Loucy (cell line): ENCODE measurements around the gene JAG1.

Source experiments
- H2AFZ ChIP-seq: fragments of 200-600 bp; sonication (generic); 2 replicates; pipeline ENCODE4 v1.6.0; 2016; ENCODE audit warnings: antibody characterized with exemption, mild to moderate bottlenecking, low read length, moderate library complexity
- H3F3A ChIP-seq: fragments of 200-600 bp; 2 replicates; pipeline ENCODE4 v1.6.0; 2016; ENCODE audit warnings: antibody characterized with exemption, low read depth, mild to moderate bottlenecking
- H3K27me3 ChIP-seq: fragments of 200-600 bp; sonication (generic); 2 replicates; pipeline ENCODE4 v1.6.1; 2014; ENCODE audit warnings: low read length, mild to moderate bottlenecking; ENCODE audit not compliant: insufficient read depth, poor library complexity, severe bottlenecking
- H3K36me3 ChIP-seq: fragments of 200-600 bp; sonication (generic); 2 replicates; pipeline ENCODE4 v1.6.1; 2016; ENCODE audit warnings: low read length; ENCODE audit not compliant: insufficient read depth
- H3K4me1 ChIP-seq: fragments of 200-600 bp; sonication (generic); 2 replicates; pipeline ENCODE4 v1.5.1; 2014; ENCODE audit warnings: low read length, mild to moderate bottlenecking; ENCODE audit not compliant: insufficient read depth, poor library complexity, severe bottlenecking
- H3K4me2 ChIP-seq: fragments of 200-600 bp; sonication (generic); 2 replicates; pipeline ENCODE4 v1.6.0; 2014; ENCODE audit warnings: antibody characterized with exemption, low read length, low read depth, mild to moderate bottlenecking; ENCODE audit not compliant: poor library complexity, severe bottlenecking
- H3K4me3 ChIP-seq: fragments of 200-600 bp; sonication (generic); 2 replicates; pipeline ENCODE4 v1.5.1; 2014; ENCODE audit warnings: low read length, mild to moderate bottlenecking, mixed read lengths; ENCODE audit not compliant: poor library complexity, severe bottlenecking
- H3K79me2 ChIP-seq: fragments of 200-600 bp; sonication (generic); 2 replicates; pipeline ENCODE4 v1.6.1; 2014; ENCODE audit warnings: low read length; ENCODE audit not compliant: insufficient read depth
- H3K9ac ChIP-seq: fragments of 200-600 bp; sonication (generic); 2 replicates; pipeline ENCODE4 v1.6.0; 2014; ENCODE audit warnings: mild to moderate bottlenecking, low read depth, low read length, moderate library complexity; ENCODE audit not compliant: poor library complexity, severe bottlenecking
- H3K9me2 ChIP-seq: fragments of 200-600 bp; sonication (generic); replicated peaks from 2 replicates; pipeline ENCODE4 v1.6.1; 2016; ENCODE audit warnings: low read depth, low read length, mixed read lengths
- H3K9me3 ChIP-seq: fragments of 200-600 bp; sonication (generic); 2 replicates; pipeline ENCODE4 v1.6.1; 2014; ENCODE audit warnings: mild to moderate bottlenecking, antibody characterized with exemption, low read length, low read depth; ENCODE audit not compliant: insufficient read depth
- H4K20me1 ChIP-seq: fragments of 200-600 bp; sonication (generic); 2 replicates; pipeline ENCODE4 v1.6.0; 2014; ENCODE audit warnings: antibody characterized with exemption, low read length, mild to moderate bottlenecking; ENCODE audit not compliant: insufficient read depth, poor library complexity, severe bottlenecking
- CTCF ChIP-seq: fragments of 200-600 bp; sonication (generic); conservative IDR thresholded peaks from 2 replicates; pipeline ENCODE4 v1.5.1; 2014; ENCODE audit warnings: mild to moderate bottlenecking, antibody characterized with exemption, low read length
- EZH2phosphoT487 ChIP-seq: fragments of 200-600 bp; IDR thresholded peaks from 2 replicates; pipeline ENCODE4 v1.6.1; 2018; ENCODE audit warnings: antibody characterized with exemption, mild to moderate bottlenecking, moderate library complexity, borderline replicate concordance

The JAG1 gene

GRCh38 chr20:10611357-10611756 lies 62.4 kb downstream of the JAG1 start:
- peak; percentile 54 for TF ChIP-seq CTCF
- no peak for TF ChIP-seq EZH2phosphoT487
- no peaks in the 10 kb centered on the region for H4K20me1 ChIP-seq

GRCh38 chr20:10610251-10610650 lies 63.5 kb downstream of the JAG1 start:
- no peaks in the 10 kb centered on the region for H4K20me1 ChIP-seq
- no peaks in the 10 kb centered on the region for H3F3A ChIP-seq
- H3K79me2 ChIP-seq: no peaks in the 10 kb centered on the region
- H3K9me3 ChIP-seq: no peaks in the 10 kb centered on the region
- no peak overlapping the region for H3K4me3 ChIP-seq
- no peak overlapping the region for H2AFZ ChIP-seq
- no peaks in the 10 kb centered on the region for H3K9me2 ChIP-seq
- no peaks in the 10 kb centered on the region for H3K27me3 ChIP-seq
- H3K9ac ChIP-seq: no peak overlapping the region
- H3K36me3 ChIP-seq: peaks cover 3% of the 10 kb centered on the region; the same call in 1 of the 2 replicates
- H3K4me1 ChIP-seq: no peaks in the 10 kb centered on the region
- H3K4me2 ChIP-seq: no peak overlapping the region
- TF ChIP-seq CTCF (no peak), EZH2phosphoT487 (no peak)

More at GRCh38 chr20:10611357-10611756, 62.4 kb downstream of the JAG1 start:
- Histone ChIP-seq H2AFZ (no peak overlapping the region), H3K4me3 (no peak overlapping the region), H3F3A (no peaks in the 10 kb centered on the region), H3K27me3 (no peaks in the 10 kb centered on the region), H3K4me1 (no peaks in the 10 kb centered on the region), H3K9me3 (no peaks in the 10 kb centered on the region), H3K79me2 (no peaks in the 10 kb centered on the region), H3K9ac (no peak overlapping the region), H3K36me3 (peaks cover 3% of the 10 kb centered on the region; the same call in 1 of the 2 replicates), H3K9me2 (no peaks in the 10 kb centered on the region), H3K4me2 (no peak overlapping the region)

- Histone ChIP-seq H3K27me3 (no peaks in the 10 kb centered on the region), H3K4me2 (no peak overlapping the region), H3K79me2 (no peaks in the 10 kb centered on the region), H2AFZ (no peak overlapping the region), H3K36me3 (peaks cover 3% of the 10 kb centered on the region; the same call in 1 of the 2 replicates), H4K20me1 (no peaks in the 10 kb centered on the region), H3K9ac (no peak overlapping the region), H3K9me2 (no peaks in the 10 kb centered on the region), H3K4me3 (no peak overlapping the region), H3K9me3 (no peaks in the 10 kb centered on the region), H3K4me1 (no peaks in the 10 kb centered on the region), H3F3A (no peaks in the 10 kb centered on the region)
- TF ChIP-seq EZH2phosphoT487 (no peak), CTCF (no peak)
Measured at GRCh38 chr20:10609770-10610169, 64.0 kb downstream of the JAG1 start.
